ENCODE data around the gene CD36.

CD36 gene

DNA sequence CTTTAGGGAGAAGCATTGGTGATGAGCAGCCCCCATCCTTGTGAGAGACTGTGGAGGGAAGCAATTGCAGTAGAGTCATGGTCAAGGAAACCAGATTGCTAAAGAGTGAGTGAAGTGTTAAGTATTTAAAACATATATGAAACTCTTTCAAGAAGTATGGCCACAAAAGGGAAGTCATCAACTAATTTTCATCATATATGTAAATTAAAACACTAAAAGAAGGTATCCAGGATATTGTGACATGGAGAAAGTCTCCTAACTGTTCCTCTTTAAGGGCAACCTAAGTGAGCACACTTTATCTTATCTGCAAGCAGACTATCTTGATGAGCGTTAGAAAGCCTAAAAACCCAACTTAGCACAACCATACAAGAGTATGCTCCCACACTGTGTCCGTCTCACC lies 69.7 kb downstream of the CD36 start:
- no peak for DNase-seq

DNA sequence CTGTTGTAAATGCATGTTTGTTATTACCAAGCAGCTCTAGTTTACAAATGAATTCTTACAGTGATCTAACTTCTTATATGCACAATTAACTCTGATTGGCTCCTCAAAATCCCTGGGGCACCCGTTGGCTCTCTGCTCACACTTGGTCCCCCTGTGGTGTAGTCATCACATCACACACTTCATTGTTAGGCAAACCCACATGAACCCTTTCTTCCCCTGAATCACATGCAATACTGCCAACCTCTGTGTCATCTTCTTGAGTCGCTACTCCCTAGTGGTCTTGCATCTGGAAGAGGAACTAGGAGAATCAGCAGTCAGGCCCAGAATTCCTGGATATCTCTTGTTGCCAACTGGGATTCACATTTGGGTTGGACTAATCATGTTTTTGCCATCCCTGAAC lies 73.1 kb downstream of the CD36 start:
- no peak for DNase-seq

DNA sequence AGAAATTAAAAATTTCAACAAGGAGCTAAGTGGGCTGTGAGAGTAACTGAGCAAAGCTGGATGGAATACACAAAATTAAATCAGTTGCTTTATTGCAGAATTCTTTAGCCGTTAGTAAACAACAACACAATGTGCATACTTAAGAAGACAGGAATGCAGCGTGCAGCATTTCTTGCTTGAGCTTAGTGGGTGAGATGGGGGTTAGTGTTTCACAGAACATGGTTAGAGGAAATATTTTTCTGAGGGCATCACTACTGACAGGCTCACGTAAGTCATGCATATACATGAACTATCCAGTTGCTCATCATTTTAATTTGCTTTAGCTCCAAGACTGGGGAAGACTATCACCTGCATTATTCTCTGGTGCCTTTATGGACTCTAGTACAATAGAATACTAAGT lies 80.8 kb downstream of the CD36 start:
- no peak for DNase-seq

DNA sequence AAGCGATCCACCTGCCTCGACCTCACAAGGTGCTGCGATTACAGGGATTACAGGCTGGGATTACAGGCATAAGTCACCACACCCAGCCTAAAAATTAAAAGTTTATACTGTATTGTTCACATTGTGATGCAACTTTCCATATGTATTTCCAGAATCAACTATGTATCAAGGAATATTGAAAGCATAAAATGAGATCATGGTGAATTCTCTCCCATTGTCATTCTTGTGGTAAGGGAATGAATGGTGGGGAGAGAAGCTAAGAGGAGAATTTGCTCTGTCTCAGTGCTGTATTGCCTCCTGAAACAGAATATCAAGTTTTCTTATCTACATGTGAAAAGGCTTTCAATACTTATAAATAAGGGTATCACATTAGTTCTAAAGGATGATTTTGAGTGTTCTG lies 81.7 kb downstream of the CD36 start:
- DNase-seq = no peak

DNA sequence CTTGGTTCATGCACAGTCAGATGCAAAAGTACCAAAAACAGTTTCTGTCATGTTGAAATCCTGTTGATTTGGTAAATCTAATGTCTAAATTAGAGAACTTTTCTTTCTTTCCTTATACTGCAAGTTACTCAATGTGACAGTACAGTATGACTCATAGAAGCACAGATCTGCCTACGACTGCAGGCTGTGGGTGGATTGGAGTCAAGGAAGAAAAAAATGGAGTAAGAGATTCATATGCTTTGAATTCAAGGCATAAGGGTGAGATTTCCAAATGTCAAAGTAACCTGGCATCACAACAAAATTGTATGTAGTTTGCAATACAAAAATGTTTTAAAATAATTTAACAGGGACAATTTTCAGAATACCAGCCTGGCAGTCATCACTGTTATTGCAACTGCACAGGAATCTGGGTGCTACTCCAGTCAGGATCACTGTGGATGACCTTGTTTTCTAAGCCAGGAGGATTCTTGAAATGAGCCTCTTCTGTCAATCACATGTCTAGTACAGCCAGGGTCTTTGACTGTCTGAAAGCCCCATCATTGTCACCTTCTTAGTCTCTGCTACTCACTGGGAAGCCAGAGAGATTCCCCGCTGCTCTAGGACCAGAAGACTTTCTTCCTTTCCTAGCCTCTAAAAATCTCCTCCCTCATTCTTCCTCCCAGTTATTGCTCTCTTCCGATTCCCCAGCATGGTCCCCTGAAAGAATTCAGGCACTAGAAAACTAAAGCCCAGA lies 83.6 kb downstream of the CD36 start:
- no peak for DNase-seq

DNA sequence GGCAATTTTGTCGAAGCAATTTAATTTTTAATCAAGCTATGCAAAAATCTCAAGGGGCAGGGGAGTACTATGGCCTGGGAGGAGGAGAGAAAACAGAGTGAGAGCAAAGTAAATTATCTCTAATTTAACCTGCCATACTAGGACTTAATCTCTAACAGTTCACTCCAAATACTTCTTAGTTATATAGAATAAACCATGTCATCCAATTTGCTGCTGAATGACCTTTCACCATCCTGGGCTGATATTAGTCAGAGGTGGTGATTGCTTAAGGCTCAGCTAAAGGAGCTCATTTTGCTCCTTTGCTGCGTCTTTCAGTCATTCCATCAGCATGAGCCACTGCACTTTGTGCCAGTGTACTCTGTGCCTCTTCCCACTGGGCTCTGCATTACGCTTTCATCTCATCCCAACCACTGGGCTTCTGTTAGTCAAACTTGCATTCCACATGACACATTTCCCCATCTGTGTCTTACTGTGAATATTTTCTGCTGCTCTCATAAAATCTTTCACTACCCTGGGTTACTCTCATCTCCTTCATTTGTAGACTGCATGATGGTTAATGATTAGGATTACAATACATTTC lies 84.3 kb downstream of the CD36 start:
- DNase-seq = no peak

DNA sequence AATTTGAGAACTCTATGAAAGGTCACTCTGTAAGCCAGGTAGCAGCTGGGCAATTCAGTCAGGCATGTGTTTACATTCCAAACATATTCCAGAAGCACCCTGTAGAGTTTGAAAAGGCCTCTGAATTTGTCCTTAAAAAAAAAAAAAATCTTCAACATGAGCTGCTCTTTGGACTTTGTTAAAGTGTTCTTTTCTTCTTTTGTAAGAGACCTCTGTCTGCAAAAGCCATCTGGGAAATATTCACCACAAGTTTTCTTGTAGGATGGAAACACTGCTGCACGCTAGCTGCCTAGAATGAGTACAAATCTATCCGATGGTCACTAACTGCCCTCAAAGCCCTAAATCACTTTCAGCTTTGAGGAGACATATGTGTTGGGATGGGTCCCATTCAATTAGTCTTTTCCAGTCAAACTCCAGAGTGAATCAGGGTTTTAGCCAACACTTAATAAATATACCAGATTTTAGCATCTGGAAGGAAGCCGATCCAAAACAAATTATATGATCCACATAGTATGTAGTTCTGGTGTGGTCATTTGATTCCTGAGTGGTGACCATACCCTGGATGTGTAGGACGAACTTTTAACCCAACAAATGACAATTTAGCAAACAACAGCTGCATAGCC lies 85.9 kb downstream of the CD36 start:
- no peak for DNase-seq

DNA sequence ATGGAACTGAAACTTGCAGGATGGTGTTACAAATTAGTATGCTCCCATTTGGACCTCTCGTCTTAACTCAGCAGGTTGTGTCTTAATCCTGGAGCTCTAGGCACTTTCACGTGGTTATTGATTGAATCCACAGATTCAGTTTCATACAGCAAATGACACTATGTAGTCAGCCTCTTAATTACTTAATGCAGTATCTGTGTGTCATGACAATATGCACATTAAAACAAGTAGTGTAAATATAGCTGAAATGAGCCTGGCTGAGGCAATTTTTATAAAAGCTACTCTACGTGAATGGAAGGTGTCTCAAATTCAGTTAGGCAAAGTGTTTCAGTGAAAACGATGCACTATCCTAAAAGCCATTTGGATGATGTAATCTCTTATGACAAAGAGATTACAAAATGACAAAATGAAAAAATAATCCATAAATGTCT lies 86.8 kb downstream of the CD36 start:
- DNase-seq = no peak

Data from C1 segment of cervical spinal cord (tissue), 14 donors.